ENCODE results near the gene AQP10.

DNA sequence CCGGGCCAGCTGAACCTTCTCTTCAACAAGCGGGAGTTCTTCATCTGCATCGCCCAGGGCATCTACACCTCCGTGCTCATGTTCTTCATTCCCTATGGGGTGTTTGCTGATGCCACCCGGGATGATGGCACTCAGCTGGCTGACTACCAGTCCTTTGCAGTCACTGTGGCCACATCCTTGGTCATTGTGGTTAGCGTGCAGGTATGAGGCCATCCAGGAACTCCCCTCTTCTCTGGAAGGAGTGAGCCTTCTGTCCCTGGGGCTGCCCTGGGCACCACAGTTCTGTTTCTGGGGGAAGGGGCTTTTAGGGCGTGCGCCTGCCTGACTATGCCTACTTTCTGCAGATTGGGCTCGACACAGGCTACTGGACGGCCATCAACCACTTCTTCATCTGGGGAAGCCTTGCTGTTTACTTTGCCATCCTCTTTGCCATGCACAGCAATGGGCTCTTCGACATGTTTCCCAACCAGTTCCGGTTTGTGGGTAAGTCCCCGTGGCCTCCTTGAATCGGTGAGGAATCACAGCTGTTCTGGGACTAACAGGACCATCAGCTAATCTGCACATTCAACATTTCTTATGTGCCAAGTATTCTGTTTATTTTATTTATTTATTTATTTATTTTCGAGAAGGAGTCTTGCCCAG, 25.5 kb downstream of the AQP10 start:
- TF ChIP-seq, protein P1, sequence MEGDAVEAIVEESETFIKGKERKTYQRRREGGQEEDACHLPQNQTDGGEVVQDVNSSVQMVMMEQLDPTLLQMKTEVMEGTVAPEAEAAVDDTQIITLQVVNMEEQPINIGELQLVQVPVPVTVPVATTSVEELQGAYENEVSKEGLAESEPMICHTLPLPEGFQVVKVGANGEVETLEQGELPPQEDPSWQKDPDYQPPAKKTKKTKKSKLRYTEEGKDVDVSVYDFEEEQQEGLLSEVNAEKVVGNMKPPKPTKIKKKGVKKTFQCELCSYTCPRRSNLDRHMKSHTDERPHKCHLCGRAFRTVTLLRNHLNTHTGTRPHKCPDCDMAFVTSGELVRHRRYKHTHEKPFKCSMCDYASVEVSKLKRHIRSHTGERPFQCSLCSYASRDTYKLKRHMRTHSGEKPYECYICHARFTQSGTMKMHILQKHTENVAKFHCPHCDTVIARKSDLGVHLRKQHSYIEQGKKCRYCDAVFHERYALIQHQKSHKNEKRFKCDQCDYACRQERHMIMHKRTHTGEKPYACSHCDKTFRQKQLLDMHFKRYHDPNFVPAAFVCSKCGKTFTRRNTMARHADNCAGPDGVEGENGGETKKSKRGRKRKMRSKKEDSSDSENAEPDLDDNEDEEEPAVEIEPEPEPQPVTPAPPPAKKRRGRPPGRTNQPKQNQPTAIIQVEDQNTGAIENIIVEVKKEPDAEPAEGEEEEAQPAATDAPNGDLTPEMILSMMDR (conservative IDR thresholded peaks at IDR 0.05): no peak
- no peak for TF ChIP-seq EZH2 (IDR thresholded peaks at IDR 0.05; ENCODE audit: low read depth)

Measured in PC-9 (cell line).